ENCODE results near the gene FCHSD2.

DNA sequence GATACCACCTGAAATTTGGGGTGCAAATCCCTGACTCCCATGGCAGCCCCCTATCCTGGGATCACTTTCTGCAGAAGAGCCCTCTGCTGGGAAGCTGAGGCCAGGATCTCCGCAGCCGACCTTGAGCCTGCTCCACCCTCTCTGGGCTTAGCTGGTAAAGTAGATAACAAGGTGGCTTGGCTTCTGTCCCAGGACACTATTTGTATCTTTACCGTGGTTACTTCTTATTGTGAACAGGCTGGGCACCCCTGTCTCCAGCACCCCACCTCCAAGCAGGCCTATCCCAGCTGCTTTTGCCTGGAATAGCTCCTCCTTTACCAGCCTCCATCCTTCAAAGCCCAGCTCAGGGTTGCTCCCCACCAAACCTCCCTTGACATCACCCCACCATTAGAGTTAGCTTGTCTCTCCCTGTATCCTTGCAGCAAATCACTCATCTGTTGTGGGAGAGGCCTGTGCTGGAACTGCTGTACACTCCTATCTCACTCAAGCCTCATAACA is 40.8 kb upstream of the FCHSD2 start:
- peak; percentile 12 to 46 (median 24) for TF ChIP-seq CTCF (optimal IDR thresholded peaks at IDR 0.05 in 1 of 3, IDR thresholded peaks at IDR 0.05 in 1 of 3, conservative IDR thresholded peaks at IDR 0.05 in 1 of 3; ENCODE audit: extremely low read depth in 1 of 3, insufficient read depth in 2 of 3, low read length in 3 of 3)
- TF ChIP-seq EZH2 (IDR thresholded peaks at IDR 0.05; ENCODE audit: low read length): no peak
